ENCODE measurements around the gene USP12. TPM values are rescaled to one million over a fixed set of nuclear protein-coding genes. Genes with fewer than 3 reads are reported as not detected.

The USP12 gene
- total and polyA plus RNA-seq, 4 donors: 5.7 to 43.7 (median 11.9) TPM

GRCh38 chr13:27080018-27080948, 91.3 kb downstream of the USP12 start (continued):
- no peak for TF ChIP-seq RXRA (IDR thresholded peaks at IDR 0.05)

- Histone ChIP-seq H3K27ac (ENCODE audit: low read depth in 1 of 2, low read length in 2 of 2) (no peak overlapping the region), H3K9me3 (ENCODE audit: control insufficient read depth in 4 of 4, low read length in 3 of 4) (no peaks in the 10 kb centered on the region), H3K4me3 (ENCODE audit: low read depth in 1 of 3, low read length in 3 of 3) (no peak overlapping the region), H3K4me1 (ENCODE audit: control insufficient read depth in 4 of 4, insufficient read depth in 4 of 4, low read length in 3 of 4) (peaks cover 0 to 1% (median 0%) of the 10 kb centered on the region in 4 donors), H3K9ac (ENCODE audit: low read depth in 1 of 2, low read length in 2 of 2) (no peak overlapping the region), H3K36me3 (ENCODE audit: control insufficient read depth in 4 of 4, insufficient read depth in 3 of 4, low read depth in 1 of 4, low read length in 3 of 4) (peaks cover 0 to 9% (median 8%) of the 10 kb centered on the region in 4 donors), H3K27me3 (ENCODE audit: control insufficient read depth in 4 of 4, insufficient read depth in 4 of 4, low read length in 3 of 4) (no peaks in the 10 kb centered on the region)
- WGBS: 88% methylated on average over 3 of the region's 3 CpGs
- DNase-seq (ENCODE audit: low spot score): no peak
- TF ChIP-seq RXRA (IDR thresholded peaks at IDR 0.05): no peak
- TF ChIP-seq HNF4A (conservative IDR thresholded peaks at IDR 0.05): no peak
- no peak for TF ChIP-seq SP1 (IDR thresholded peaks at IDR 0.05)
- no peak for TF ChIP-seq FOXA1 (IDR thresholded peaks at IDR 0.05)
- TF ChIP-seq NR2F2 (IDR thresholded peaks at IDR 0.05): no peak
- TF ChIP-seq, protein P1, sequence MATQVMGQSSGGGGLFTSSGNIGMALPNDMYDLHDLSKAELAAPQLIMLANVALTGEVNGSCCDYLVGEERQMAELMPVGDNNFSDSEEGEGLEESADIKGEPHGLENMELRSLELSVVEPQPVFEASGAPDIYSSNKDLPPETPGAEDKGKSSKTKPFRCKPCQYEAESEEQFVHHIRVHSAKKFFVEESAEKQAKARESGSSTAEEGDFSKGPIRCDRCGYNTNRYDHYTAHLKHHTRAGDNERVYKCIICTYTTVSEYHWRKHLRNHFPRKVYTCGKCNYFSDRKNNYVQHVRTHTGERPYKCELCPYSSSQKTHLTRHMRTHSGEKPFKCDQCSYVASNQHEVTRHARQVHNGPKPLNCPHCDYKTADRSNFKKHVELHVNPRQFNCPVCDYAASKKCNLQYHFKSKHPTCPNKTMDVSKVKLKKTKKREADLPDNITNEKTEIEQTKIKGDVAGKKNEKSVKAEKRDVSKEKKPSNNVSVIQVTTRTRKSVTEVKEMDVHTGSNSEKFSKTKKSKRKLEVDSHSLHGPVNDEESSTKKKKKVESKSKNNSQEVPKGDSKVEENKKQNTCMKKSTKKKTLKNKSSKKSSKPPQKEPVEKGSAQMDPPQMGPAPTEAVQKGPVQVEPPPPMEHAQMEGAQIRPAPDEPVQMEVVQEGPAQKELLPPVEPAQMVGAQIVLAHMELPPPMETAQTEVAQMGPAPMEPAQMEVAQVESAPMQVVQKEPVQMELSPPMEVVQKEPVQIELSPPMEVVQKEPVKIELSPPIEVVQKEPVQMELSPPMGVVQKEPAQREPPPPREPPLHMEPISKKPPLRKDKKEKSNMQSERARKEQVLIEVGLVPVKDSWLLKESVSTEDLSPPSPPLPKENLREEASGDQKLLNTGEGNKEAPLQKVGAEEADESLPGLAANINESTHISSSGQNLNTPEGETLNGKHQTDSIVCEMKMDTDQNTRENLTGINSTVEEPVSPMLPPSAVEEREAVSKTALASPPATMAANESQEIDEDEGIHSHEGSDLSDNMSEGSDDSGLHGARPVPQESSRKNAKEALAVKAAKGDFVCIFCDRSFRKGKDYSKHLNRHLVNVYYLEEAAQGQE (IDR thresholded peaks at IDR 0.05): no peak
- TF ChIP-seq, protein P2, sequence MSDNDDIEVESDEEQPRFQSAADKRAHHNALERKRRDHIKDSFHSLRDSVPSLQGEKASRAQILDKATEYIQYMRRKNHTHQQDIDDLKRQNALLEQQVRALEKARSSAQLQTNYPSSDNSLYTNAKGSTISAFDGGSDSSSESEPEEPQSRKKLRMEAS (IDR thresholded peaks at IDR 0.05): no peak
- TF ChIP-seq, protein P3, sequence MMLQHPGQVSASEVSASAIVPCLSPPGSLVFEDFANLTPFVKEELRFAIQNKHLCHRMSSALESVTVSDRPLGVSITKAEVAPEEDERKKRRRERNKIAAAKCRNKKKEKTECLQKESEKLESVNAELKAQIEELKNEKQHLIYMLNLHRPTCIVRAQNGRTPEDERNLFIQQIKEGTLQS (IDR thresholded peaks at IDR 0.05): no peak
- TF ChIP-seq ZBTB33 (IDR thresholded peaks at IDR 0.05): no peak
- TF ChIP-seq CTCF (IDR thresholded peaks at IDR 0.05; ENCODE audit: low read depth, low read length, missing input control): no peak
- TF ChIP-seq HNF4G (IDR thresholded peaks at IDR 0.05): no peak
- no peak for TF ChIP-seq JUND (IDR thresholded peaks at IDR 0.05)
- TF ChIP-seq TAF1 (conservative IDR thresholded peaks at IDR 0.05): no peak
- TF ChIP-seq RAD21 (IDR thresholded peaks at IDR 0.05): no peak
- TF ChIP-seq GABPA (IDR thresholded peaks at IDR 0.05 in 1 of 2, conservative IDR thresholded peaks at IDR 0.05 in 1 of 2): no peak
These were observed 92.1 kb downstream of the USP12 start for GRCh38 chr13:27079421-27079958.

Measured in liver (tissue), 9 donors.